Activated T-cell treated with anti-CD3 and anti-CD28 coated beads, Interleukin-2, amount 50 U/mL, for 4 hours (primary cell): Measurements from ENCODE around the gene DNAJC3. TPM values are rescaled to one million over a fixed set of nuclear protein-coding genes. Genes with fewer than 3 reads are reported as not detected.

Experiments used
- ATAC-seq, 2 donors: fragments of 200-7000 bp; cut with Tn5 transposase; one replicate each; pipeline ENCODE4 v1.10.0; 2021
- DNase-seq: peaks from one replicate; pipeline ENCODE4 v3.0.0-alpha.2; 2020
- H3K27me3 Mint-ChIP-seq: one replicate; pipeline ENCODE4 v1.8.0; 2021; ENCODE audit warnings: low read depth, mixed read lengths
- H3K36me3 Mint-ChIP-seq: one replicate; pipeline ENCODE4 v1.8.0; 2022; ENCODE audit warnings: mixed read lengths; ENCODE audit not compliant: insufficient read depth
- H3K4me1 Mint-ChIP-seq: one replicate; pipeline ENCODE4 v1.8.0; 2021; ENCODE audit warnings: low read depth, mixed read lengths
- H3K4me3 Mint-ChIP-seq: one replicate; pipeline ENCODE4 v1.8.0; 2021; ENCODE audit warnings: mild to moderate bottlenecking, moderate library complexity, mixed read lengths
- H3K9me3 Mint-ChIP-seq: one replicate; pipeline ENCODE4 v1.8.0; 2021; ENCODE audit warnings: mixed read lengths
- total RNA-seq, 3 donors: library from RNA; stranded (reverse); gene quantifications; one replicate each; pipeline ENCODE4 v1.2.1, GENCODE V29; 2021

DNAJC3 gene
- total RNA-seq, 3 donors from 2014 or later, result 30.2 to 39.3 (median 31.2) TPM

DNA sequence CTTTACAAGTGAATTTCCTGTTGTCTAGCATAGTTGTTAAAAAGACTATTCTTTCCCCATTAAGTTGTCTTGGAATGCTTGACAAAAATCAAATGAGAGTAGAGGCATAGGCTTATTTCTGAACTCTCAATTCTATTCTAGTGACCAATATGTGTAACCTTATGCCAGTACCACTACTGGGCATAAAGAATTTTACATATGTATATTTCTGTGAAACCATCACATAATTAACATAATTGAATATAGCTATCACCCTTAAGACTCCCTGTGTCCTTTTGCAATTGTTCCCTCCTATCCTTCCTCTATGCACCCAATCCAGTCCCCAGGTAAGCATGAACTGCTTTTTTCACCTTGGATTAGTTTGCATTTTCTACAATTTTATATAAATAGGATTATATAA lies 165.0 kb downstream of the DNAJC3 start:
- Mint-ChIP-seq H3K4me1 (no peaks in the 10 kb centered on the region), H3K27me3 (peaks cover 10% of the 10 kb centered on the region), H3K4me3 (no peak overlapping the region), H3K36me3 (no peaks in the 10 kb centered on the region), H3K9me3 (peaks cover 12% of the 10 kb centered on the region)
- ATAC-seq (no peak), DNase-seq (no peak)

DNA sequence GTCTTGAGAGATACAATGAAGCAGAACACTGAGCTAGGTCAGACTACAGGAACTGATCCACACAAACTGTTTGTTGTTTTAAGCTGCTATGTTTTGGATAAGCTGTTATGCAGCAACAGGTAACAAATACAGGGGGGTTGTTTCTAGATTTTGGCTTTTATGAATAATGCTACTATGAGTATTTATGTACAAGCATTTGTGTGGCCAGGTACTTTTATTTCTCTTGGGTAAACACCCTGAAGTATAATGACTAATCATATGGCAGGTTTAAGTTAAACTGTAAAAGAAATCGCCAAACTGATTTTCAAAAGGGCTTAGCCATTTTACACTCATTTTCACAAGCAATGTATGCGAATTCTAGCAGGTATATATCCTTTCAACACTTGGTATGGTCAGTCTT lies 166.0 kb downstream of the DNAJC3 start:
- Mint-ChIP-seq H3K9me3 (peaks cover 7% of the 10 kb centered on the region), H3K36me3 (no peaks in the 10 kb centered on the region), H3K4me3 (no peak overlapping the region), H3K27me3 (peaks cover 10% of the 10 kb centered on the region), H3K4me1 (no peaks in the 10 kb centered on the region)
- no peak for DNase-seq
- ATAC-seq, result no peak

Other genes starting within 250 kb of the DNAJC3 start
- not detected for gene CLDN10, start 124.4 kb upstream of the DNAJC3 start, total RNA-seq
- gene DZIP1, start 32.4 kb upstream of the DNAJC3 start, total RNA-seq, result under 1 TPM in 2 of 3 donors, not detected in 1; 0.16 to 0.23 TPM